ENCODE results near the gene STIM1. TPM values are rescaled to one million over a fixed set of nuclear protein-coding genes. Genes with fewer than 3 reads are reported as not detected.

Gene STIM1
- total RNA-seq, 2 experiments from 2014 or later: 98.8 to 101 TPM

DNA sequence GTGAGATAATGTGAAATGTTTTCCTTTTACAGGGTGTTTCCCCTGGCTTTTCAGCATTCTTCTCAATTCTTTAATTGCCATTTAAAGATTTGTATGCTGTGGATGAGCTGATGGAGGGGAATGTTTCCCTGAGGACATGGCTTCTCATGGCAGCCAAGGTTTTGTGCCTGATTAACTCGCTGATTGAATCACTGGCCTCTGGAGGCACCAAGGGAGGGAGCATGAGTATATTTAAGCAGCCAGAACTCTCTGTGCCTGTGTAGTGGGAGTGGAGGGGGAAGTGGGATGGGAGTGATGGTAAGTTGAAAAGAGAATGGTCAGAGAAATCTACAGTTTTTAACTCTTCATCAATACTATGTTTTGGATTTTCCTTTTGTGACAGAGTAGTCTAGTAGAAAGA lies 88.7 kb downstream of the STIM1 start:
- H3K36me3 Mint-ChIP-seq: peaks cover 39% of the 10 kb centered on the region
- peak overlapping the region; percentile 90 for H3K27ac Mint-ChIP-seq
- H3K9me3 Mint-ChIP-seq: peaks cover 2% of the 10 kb centered on the region
- ATAC-seq (ENCODE audit: low read depth) (no peak), DNase-seq (no peak)
- no peaks in the 10 kb centered on the region for H3K27me3 Mint-ChIP-seq
- POLR2A ChIA-PET: interaction anchor here (1.6 to 3.7 kb wide), 2 partner anchors 89 to 103 kb away, joined by 6 to 36 read pairs; partner anchors contain the start of genes RHOG and STIM1
- peak overlapping the region; percentile 47 for H3K4me3 Mint-ChIP-seq
- H3K4me1 Mint-ChIP-seq: peaks cover 84% of the 10 kb centered on the region

DNA sequence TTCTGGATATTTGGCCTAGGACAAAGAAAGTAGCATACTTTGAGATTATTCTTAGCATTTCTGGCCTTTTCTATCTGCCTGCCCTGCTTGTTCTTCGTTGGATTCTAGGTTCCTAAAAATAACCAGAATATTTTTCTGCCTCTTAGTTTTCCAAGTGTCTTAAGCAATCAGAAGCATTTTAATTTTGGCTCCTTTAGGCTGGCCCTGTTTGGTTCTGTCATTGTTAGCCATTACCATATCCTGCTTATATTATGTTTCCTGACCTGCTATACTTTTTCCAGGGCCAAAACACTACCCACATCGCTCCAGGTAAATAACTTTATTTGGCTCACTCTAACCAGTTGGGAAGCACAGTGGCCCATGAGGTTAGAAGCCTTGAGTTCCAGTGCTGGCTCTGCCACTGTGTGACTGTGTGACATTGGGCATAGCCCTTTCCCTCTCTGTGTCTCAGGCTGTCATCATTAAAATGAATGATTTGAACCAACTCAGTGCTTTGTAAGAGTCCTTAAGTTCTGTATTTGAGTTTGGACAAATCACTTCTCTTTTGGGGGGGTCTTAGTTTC lies 91.1 kb downstream of the STIM1 start:
- DNase-seq: no peak
- POLR2A ChIA-PET: interaction anchor here (0.7 to 3.3 kb wide), 8 partner anchors 9 to 109 kb away, joined by 3 to 26 read pairs (median 6); partner anchors contain the start of genes RHOG and STIM1
- peaks cover 35% of the 10 kb centered on the region for H3K36me3 Mint-ChIP-seq
- peaks cover 89% of the 10 kb centered on the region for H3K4me1 Mint-ChIP-seq
- H3K27ac Mint-ChIP-seq: peak overlapping the region; percentile 98
- peak; percentile 20 for ATAC-seq (ENCODE audit: low read depth)
- H3K9me3 Mint-ChIP-seq: peaks cover 2% of the 10 kb centered on the region
- no peaks in the 10 kb centered on the region for H3K27me3 Mint-ChIP-seq
- H3K4me3 Mint-ChIP-seq: peak overlapping the region; percentile 75

DNA sequence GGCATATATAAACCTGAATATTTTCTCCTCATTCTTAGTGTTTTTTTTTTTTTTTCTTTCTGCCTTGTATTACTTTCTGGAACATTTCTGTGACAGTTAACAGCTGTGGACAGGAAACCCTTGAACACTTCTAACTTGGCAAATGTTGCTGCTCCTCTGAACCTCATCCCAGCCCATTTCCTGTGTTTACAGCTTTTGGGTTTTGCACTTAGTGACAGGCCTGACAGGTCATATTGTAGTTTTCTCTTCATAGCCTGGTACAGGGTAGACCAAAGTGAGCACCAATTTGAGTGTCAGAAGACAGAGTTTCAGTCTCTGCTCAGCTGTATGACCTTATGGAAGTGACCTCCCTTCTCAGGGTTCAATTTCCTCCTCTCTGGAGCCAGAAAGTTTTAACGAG lies 91.6 kb downstream of the STIM1 start:
- DNase-seq (no peak), ATAC-seq (ENCODE audit: low read depth) (peak; percentile 74)
- Mint-ChIP-seq H3K9me3 (peaks cover 2% of the 10 kb centered on the region), H3K36me3 (peaks cover 33% of the 10 kb centered on the region), H3K27ac (peak overlapping the region; percentile 98), H3K27me3 (no peaks in the 10 kb centered on the region), H3K4me1 (peaks cover 86% of the 10 kb centered on the region), H3K4me3 (peak overlapping the region; percentile 75)
- POLR2A ChIA-PET: interaction anchor here (0.6 to 3.3 kb wide), 12 partner anchors 9 to 145 kb away, joined by 3 to 26 read pairs (median 4); partner anchors contain the start of genes RHOG and STIM1

DNA sequence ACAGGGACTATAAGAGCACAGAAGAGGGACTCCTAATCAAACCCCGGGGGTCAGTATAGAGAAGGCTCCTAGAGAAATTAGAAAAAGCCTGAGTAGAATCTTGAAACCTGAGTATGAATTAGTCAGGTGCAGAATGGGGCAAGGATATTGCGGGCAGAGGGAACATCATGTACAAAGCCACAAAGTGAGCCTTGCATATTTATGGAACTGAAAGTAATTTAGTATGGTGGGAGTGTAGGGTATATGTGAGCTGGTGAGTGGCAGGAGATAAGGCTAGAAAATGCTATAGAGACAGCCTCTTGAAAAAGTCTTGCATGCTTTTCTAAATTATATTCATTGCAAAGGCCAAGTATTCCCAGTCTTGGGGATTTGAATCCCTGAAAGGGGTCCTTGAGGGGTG lies 93.7 kb downstream of the STIM1 start:
- peaks cover 38% of the 10 kb centered on the region for H3K36me3 Mint-ChIP-seq
- peak overlapping the region; percentile 80 for H3K27ac Mint-ChIP-seq
- H3K4me3 Mint-ChIP-seq: peak overlapping the region; percentile 56
- DNase-seq: no peak
- ATAC-seq (ENCODE audit: low read depth): peak; percentile 46
- no peaks in the 10 kb centered on the region for H3K27me3 Mint-ChIP-seq
- peaks cover 2% of the 10 kb centered on the region for H3K9me3 Mint-ChIP-seq
- H3K4me1 Mint-ChIP-seq: peaks cover 82% of the 10 kb centered on the region
- POLR2A ChIA-PET: interaction anchor here (0.8 to 3.3 kb wide), 3 partner anchors 20 to 108 kb away, joined by 3 to 17 read pairs (median 6); partner anchors contain the start of genes RHOG and STIM1

DNA sequence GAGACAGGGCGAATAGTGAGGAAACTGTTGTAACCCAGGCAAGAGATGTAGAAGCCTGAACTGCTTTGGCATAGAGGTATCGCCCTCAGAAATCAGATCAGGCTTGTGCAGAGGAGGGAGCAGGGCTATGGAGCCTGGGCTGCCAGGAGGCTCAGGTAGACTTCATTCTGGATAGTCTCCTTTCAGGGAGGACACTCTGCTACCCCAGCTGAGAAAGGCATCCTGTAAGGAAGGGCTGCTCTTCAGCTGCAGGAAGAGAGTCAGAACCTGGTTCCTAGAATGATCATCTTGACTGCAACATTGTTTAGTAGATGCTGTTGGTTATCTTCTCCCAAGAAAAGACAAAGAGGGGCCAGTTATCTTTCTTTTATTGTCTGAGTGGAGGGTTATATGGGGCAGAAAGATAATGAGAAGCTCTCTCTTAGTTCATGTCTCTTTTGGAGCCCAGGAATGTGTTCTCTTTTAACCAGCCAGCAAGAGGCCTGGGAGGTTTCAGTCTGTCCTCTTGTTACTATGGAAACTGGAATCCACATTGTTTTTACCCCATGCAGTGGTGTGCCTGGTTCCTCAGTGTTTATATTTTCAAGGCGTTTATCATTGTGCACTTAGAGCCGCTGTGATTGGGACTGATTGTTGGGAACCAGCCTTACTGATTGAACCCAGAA lies 95.7 kb downstream of the STIM1 start:
- Mint-ChIP-seq H3K27me3 (no peaks in the 10 kb centered on the region), H3K27ac (peak overlapping the region; percentile 81), H3K36me3 (peaks cover 23% of the 10 kb centered on the region), H3K4me3 (peak overlapping the region; percentile 52), H3K9me3 (no peaks in the 10 kb centered on the region), H3K4me1 (peaks cover 85% of the 10 kb centered on the region)
- DNase-seq (no peak), ATAC-seq (ENCODE audit: low read depth) (no peak)
- POLR2A ChIA-PET: interaction anchor here (0.8 to 1.6 kb wide), 3 partner anchors 9 to 96 kb away, joined by 3 to 6 read pairs (median 4); partner anchors contain the start of gene STIM1

DNA sequence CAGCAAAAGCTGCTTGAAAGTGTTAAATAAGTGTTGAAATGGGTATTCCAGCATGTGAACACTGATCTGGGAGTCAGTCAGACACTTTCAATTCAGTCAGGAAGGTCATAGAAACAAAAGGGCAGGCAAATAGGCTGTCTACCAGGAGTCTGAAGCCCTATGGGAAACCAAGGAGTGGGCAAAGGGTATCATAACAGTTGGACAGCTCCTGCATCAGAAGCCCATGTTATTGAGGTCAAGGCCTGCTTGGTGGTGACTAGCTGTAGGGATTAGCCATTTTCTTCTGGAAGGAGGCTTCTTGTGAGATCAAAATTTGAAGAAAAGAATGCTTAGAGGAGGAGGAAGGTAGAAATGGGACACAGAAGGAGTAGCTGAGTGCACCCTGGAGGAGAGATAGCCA lies 97.3 kb downstream of the STIM1 start:
- peaks cover 19% of the 10 kb centered on the region for H3K36me3 Mint-ChIP-seq
- H3K9me3 Mint-ChIP-seq: no peaks in the 10 kb centered on the region
- H3K27ac Mint-ChIP-seq: peak overlapping the region; percentile 67
- peak overlapping the region; percentile 61 for H3K4me3 Mint-ChIP-seq
- ATAC-seq (ENCODE audit: low read depth): no peak
- H3K27me3 Mint-ChIP-seq: no peaks in the 10 kb centered on the region
- peaks cover 75% of the 10 kb centered on the region for H3K4me1 Mint-ChIP-seq
- no peak for DNase-seq
- POLR2A ChIA-PET: interaction anchor here (1.0 kb wide), 1 partner anchor 98 kb away, joined by 4 read pairs; no protein-coding TSS in a partner anchor

DNA sequence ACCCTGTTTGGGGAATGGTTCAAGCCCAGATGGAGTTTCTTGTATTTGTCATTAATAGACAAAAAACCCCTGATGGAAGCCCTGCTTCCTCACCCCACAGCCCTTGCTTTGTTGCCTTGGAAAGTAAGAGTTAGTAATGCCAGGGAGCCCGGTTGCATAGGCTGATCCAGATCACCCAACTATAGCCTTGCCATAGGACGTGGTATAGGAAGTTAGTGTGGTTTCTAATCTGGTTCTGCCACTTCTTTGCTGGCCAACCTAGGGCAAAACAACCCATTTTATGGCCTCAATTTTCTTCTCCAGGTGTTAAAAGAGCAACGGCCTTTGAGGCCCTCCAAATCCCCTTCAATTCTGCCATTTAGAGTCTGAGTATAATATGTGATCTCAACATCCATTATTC lies 97.9 kb downstream of the STIM1 start:
- ATAC-seq (ENCODE audit: low read depth) (no peak), DNase-seq (no peak)
- Mint-ChIP-seq H3K9me3 (no peaks in the 10 kb centered on the region), H3K4me1 (peaks cover 72% of the 10 kb centered on the region), H3K27me3 (no peaks in the 10 kb centered on the region), H3K27ac (peak overlapping the region; percentile 67), H3K36me3 (peaks cover 16% of the 10 kb centered on the region), H3K4me3 (peak overlapping the region; percentile 55)
- POLR2A ChIA-PET: interaction anchor here (1.0 kb wide), 1 partner anchor 99 kb away, joined by 4 read pairs; no protein-coding TSS in a partner anchor

DNA sequence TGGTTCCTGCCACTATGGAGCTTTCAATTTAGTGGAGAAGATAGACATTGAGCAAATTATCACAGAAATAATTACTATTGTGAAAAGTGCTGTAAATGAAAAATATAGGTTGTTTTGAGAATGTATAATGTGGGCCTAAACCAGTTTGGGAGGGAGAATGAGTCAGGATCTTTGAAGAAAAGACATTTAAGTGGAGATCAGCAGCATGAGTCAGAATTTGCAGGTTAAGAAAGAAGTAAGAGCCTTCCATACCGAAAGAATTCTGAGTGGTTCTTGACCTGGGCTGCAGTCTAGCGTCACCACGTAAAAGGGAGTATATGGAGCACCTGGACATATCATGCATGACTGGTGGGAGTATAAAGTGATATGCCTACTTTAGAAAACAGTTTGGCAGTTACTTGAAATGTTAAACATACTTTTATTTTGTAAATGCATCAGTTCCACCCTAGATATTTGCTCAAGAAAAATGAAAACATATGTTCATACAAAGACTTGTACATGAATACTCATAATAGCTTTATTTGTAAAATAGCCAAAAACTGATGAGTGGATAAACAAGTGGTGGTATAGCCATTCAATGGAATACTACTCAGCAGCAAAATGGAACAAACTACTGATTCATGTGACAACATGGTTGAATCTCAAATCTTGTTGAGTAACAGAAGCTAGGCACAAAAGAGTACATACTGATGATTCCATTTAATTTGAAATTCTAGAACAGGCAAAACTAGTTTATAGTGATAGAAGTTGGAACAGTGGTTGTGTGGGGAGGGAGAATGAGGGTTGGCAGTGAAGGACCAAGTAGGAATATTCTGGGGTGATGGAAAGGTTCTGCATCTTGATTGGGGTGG lies 99.2 kb downstream of the STIM1 start:
- Mint-ChIP-seq H3K9me3 (no peaks in the 10 kb centered on the region), H3K36me3 (peaks cover 15% of the 10 kb centered on the region), H3K4me1 (peaks cover 68% of the 10 kb centered on the region), H3K27ac (peak overlapping the region; percentile 77), H3K4me3 (peak overlapping the region; percentile 70), H3K27me3 (no peaks in the 10 kb centered on the region)
- POLR2A ChIA-PET: interaction anchor here (0.5 to 1.9 kb wide), 5 partner anchors 8 to 114 kb away, joined by 3 to 7 read pairs (median 3); partner anchors contain the start of genes RHOG and STIM1
- DNase-seq (no peak), ATAC-seq (ENCODE audit: low read depth) (peak; percentile 14)

DNA sequence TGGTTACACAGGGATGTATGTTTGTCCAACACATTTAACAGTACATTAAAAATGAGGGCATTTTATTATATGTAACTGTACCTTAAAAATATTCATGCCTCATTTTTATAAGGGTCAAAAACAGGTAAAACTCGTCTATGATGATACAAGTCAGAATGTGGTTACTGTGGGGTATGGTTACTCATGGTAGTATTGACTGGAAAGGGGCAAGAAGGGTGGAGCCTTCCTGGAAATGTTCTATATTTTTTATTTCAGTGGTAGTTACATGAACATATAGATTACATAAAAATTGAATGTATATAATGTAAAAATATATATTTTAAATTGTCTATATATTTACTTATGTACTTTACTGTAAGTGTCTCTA lies 99.8 kb downstream of the STIM1 start:
- peaks cover 12% of the 10 kb centered on the region for H3K36me3 Mint-ChIP-seq
- DNase-seq (no peak), ATAC-seq (ENCODE audit: low read depth) (peak; percentile 25)
- POLR2A ChIA-PET: interaction anchor here (0.5 to 1.9 kb wide), 6 partner anchors 8 to 115 kb away, joined by 3 to 7 read pairs (median 4); partner anchors contain the start of genes RHOG and STIM1
- H3K4me3 Mint-ChIP-seq: peak overlapping the region; percentile 70
- peaks cover 67% of the 10 kb centered on the region for H3K4me1 Mint-ChIP-seq
- H3K9me3 Mint-ChIP-seq: no peaks in the 10 kb centered on the region
- no peaks in the 10 kb centered on the region for H3K27me3 Mint-ChIP-seq
- H3K27ac Mint-ChIP-seq: peak overlapping the region; percentile 77

DNA sequence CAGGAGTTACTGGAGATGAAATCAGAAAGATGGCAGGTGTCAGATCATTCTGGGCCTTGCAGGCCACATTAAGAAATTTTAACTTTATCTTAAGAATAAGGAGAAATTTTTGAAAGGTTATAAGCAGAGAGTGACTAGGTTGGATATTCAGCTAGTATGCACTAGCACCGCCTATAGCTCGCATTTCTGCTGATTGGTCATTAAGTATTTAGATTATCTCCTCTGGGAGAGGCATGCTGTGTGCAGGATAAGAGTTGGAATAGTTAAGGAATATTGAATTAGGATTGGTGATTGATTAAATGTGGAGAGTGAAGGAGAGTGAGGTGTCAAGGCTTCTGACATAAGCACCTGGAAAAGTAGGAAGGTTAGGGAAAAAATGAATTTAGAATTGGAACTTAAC lies 100.6 kb downstream of the STIM1 start:
- POLR2A ChIA-PET: interaction anchor here (0.7 to 1.9 kb wide), 4 partner anchors 9 to 101 kb away, joined by 3 to 7 read pairs (median 5); partner anchors contain the start of gene STIM1

DNA sequence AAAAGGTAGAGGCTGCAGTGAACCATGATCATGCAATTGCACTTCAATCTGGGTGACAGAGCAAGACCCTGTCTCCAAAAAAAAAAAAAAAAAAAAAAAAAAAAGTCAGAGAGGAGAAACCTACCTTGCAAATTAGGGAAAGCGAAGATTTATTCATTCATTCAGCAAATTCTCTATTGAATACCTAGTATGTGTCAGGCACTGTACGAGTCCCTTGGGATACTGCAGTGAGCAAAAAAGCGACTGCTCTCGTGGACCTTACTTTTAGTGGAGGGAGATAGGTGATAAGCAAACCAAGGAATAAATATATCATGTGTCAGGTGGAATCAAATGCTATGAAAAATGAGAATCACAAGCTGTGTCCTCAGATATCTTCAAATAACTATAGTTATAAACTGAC lies 101.3 kb downstream of the STIM1 start:
- no peaks in the 10 kb centered on the region for H3K9me3 Mint-ChIP-seq
- no peaks in the 10 kb centered on the region for H3K27me3 Mint-ChIP-seq
- DNase-seq: no peak
- H3K4me1 Mint-ChIP-seq: peaks cover 62% of the 10 kb centered on the region
- no peak overlapping the region for H3K4me3 Mint-ChIP-seq
- no peak overlapping the region for H3K27ac Mint-ChIP-seq
- ATAC-seq (ENCODE audit: low read depth): no peak
- POLR2A ChIA-PET: interaction anchor here (1.6 kb wide), 1 partner anchor 12 kb away, joined by 6 read pairs; no protein-coding TSS in a partner anchor
- peaks cover 12% of the 10 kb centered on the region for H3K36me3 Mint-ChIP-seq

More for the DNA sequence above, 100.6 kb downstream of the STIM1 start:
- H3K36me3 Mint-ChIP-seq: peaks cover 12% of the 10 kb centered on the region
- ATAC-seq (ENCODE audit: low read depth) (no peak), DNase-seq (no peak)
- peak overlapping the region; percentile 7 for H3K4me3 Mint-ChIP-seq
- H3K27ac Mint-ChIP-seq: peak overlapping the region; percentile 77
- peaks cover 62% of the 10 kb centered on the region for H3K4me1 Mint-ChIP-seq
- no peaks in the 10 kb centered on the region for H3K9me3 Mint-ChIP-seq
- H3K27me3 Mint-ChIP-seq: no peaks in the 10 kb centered on the region

DNA sequence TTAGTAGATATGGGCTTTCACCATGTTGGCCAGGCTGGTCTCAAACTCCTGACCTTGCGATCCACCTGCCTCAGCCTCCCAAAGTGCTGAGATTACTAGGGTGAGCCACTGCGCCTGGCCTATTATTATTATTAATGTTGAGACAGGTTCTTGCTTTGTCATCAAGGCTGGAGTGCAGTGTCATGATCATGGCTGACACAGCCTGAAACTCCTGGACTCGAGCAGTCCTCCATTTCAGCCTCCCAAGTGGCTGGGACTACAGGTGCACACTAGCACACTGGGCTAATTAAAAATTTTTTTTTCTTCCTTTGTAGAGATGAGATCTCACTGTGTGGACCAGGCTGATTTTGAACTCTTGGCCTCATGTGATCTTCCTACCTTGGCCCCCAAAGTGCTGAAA lies 102.0 kb downstream of the STIM1 start:
- H3K36me3 Mint-ChIP-seq: peaks cover 12% of the 10 kb centered on the region
- H3K27me3 Mint-ChIP-seq: no peaks in the 10 kb centered on the region
- DNase-seq (no peak), ATAC-seq (ENCODE audit: low read depth) (no peak)
- H3K27ac Mint-ChIP-seq: no peak overlapping the region
- POLR2A ChIA-PET: no interaction called here
- H3K9me3 Mint-ChIP-seq: no peaks in the 10 kb centered on the region
- H3K4me3 Mint-ChIP-seq: no peak overlapping the region
- H3K4me1 Mint-ChIP-seq: peaks cover 62% of the 10 kb centered on the region
